ENCODE measurements around the gene RGS1.

The RGS1 gene

GRCh38 chr1:192554904-192555303 is 20.7 kb upstream of the RGS1 start:
- DNase-seq = no peak

DNA sequence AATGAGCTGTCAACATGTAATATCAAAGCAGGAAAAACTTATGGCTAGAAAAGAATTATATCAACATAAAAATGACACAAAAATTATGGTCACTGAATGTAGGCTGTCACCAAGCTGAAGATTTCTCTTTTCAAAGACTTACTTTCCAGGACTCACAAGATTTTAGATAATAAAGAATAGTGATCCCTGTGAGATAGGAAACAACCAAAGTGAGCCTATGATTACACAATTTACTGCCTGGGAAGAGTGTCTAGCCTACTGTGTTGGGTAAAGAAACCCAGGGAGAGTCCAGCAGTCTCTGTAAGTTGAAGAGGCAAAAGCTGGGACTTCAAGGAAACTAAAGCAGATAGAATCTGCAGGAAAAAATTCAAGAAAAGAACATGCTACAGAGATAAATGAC is 20.2 kb upstream of the RGS1 start:
- DNase-seq = no peak

GRCh38 chr1:192557841-192558595 is 17.6 kb upstream of the RGS1 start:
- no peak for DNase-seq

- no peak for DNase-seq
Observed at GRCh38 chr1:192559115-192560006, 16.2 kb upstream of the RGS1 start.

- no peak for DNase-seq
Observed at GRCh38 chr1:192561301-192561700, 14.3 kb upstream of the RGS1 start.

GRCh38 chr1:192563129-192563528 is 12.4 kb upstream of the RGS1 start:
- DNase-seq = no peak

DNA sequence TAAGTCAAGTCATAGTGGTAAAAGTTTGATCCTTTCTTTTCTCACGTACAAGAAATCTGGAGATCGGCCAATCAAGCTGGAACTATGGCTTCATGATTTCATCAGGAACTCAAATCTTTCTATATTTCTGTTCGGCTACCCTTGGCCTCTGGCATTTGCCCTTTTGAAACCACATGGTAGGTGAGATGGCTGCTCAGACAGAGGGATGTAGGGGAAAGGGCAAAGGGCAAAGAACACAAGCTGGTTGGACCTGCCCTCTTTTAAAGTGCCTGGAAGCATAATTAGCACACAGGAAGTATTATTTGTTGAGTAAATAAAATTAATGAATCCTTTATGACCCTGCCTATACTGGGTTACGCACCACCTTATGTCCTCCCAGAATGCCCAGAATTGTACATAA is 11.5 kb upstream of the RGS1 start:
- no peak for DNase-seq

- no peak for DNase-seq
Observed at GRCh38 chr1:192565946-192566345, 9.6 kb upstream of the RGS1 start.

- no peak for DNase-seq
Observed at GRCh38 chr1:192566657-192567056, 8.9 kb upstream of the RGS1 start.

DNA sequence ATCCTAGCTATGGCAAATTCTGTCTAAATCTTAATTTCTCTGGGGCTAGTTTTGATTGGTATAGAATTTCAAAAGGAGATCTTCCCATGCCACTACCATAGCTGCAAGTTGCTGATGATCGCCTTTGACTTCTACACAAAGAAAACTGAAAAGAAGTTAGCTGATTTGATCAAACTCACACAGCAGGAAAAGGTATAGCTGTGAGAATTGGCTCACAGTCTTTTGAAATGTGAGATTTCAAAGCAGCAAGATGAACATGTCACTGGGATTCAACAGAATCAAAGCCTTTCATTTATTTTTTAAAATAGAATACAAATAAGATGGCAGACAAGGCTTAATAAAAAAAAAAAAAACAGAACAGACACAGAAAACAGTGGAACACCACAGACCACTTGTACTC is 7.5 kb upstream of the RGS1 start:
- no peak for DNase-seq

DNA sequence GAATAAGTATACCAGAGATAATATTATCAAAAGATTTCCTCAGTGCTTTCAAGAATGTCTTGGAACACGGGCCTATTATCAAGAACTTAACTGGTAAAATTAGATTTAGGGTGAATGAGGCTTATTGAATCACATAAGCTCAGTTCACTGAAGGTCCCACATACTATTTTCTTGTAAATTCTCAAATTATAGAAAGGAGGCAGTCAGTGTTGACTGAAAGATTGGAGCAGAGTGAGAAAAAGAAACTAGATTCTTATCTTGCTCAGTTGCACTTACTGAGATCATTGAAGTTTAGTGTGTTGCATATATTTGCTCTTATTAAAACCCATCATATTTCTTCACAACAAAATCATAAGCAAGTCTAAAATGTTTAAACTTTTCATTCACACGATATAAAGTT is 3.9 kb upstream of the RGS1 start:
- no peak for DNase-seq

DNA sequence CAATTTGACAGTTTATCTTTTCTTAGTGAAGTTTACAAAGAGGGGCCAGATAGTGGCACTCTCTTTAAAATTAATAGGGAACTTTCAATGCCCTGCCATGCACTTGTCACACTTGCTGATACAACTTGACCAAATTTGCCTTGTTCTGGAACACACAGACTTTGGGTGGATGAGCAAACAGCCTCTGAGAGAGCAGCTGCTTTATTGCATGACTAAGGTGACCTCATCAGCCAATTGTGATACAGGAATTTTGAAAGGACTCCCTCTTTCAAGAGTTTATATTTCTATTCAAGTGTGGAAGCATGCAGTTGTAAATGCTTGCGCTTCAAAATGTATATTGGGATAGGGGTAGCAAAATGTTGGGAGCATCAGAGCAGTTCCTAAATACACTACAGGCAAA is 2.1 kb upstream of the RGS1 start:
- no peak for DNase-seq

- DNase-seq = no peak
Observed at GRCh38 chr1:192574073-192574472, 1.5 kb upstream of the RGS1 start.

DNA sequence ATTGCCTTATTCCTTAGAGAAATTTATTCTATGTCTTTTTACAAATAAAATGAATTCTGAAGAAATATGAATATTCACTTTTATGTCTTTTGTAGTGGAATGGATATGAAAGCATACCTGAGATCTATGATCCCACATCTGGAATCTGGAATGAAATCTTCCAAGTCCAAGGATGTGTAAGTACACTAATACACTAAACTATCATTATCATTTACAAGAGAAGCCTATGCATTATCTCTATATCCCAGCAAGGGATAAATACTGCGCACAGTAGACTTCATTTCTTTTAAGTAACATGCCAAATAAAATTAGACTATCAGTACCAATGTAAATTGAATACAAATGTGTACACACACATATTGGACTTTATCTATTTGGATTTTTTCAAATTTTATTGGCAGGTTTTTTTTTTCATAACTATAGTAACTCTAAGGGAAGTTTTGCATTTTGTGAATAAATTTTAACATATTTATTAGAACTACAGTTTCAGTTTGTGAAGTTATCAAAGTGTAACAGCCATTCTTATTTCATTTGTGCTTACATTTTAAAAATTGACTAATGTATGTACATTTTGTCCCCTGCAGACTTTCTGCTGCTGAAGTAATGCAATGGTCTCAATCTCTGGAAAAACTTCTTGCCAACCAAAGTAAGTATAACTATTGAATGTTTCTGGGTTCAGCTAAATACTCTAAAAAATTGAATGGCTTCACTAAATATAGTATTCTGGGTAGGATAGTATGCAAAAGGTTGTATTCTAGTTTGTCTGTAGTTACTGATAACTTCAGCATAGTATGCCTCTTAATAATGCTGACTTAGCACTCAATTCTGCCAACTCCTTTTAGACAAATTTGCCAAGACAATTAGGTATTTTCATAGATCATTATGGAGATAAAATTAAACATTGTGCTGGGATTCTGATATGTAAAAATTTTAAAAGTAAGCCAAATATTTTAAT is 894 bp downstream of the RGS1 start:
- DNase-seq = no peak

DNA sequence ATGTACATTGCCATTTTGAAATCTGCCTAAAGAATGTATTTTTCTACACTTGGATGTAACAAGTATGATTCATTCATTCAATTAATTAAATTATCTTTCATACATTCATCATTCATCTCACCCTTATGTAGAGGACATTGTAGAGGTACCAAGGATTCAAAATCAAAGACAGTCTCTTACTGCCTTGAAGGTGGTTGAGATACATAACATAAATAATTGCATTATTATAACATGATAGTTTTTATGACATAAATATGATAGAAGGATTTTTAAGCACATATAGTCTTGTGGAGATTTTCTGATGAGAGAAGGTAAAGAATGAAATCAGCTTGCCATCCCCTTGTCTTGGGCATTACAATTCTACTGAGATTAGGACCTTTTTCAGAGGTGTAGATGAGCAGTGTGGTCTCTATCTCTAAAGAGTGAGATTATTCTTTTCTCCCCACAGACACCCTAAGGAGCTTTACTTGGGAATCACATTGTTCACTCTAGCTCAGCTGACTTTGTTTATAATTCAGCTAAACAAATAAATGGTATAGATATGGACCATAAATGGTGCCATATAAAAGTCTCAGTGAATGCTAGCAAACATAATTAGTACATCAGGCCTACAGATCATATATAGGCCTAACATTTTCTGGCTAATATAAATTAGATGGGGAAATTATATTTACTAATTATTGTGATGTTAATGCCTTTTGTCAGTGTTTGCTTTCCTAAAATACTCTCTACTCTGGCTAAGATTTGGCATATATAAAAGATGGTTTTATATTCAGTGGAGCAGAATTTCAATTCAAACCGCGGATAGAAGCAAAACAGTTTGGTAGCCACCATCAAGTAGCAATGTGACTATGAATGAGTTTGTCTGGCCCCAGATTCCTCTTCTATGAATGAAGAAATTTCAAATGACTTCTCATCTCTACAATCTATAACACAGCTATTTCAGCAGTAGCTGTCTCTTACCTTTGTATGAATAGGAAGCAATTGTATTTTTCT is 1.9 kb downstream of the RGS1 start:
- no peak for DNase-seq

DNA sequence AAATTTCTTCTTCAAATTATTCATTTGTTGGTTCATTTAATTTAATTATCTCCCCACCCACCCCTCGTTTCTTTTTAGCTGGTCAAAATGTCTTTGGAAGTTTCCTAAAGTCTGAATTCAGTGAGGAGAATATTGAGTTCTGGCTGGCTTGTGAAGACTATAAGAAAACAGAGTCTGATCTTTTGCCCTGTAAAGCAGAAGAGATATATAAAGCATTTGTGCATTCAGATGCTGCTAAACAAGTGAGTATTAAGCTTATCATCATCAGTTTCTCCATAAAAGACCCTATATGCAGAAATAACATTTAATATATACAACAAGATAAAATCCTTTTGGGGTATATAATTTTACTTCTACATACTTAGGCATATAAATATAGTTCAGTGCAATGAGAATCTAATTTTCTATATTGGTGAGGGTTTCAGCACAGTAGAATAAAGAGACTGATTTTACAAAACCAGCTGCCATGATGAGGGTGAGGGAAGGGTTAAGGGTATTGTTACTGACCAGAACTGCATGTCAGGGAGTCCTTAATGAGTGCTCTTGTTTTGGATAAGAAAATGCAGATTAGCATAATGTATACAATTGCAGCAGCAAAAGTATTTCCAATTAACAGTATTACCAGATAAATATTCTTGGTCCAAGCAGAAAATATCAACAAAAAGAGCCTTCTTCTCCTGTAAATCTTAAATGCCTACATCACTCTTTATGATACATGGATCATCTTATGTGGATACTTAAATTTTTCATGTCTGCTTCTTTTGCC is 2.8 kb downstream of the RGS1 start:
- DNase-seq = no peak

GRCh38 chr1:192579010-192579738 is 3.6 kb downstream of the RGS1 start:
- DNase-seq = peak in 1 of 2 donors; percentile 34

GRCh38 chr1:192580351-192580962 is 4.9 kb downstream of the RGS1 start:
- DNase-seq = peak in 1 of 2 donors; percentile 58

DNA sequence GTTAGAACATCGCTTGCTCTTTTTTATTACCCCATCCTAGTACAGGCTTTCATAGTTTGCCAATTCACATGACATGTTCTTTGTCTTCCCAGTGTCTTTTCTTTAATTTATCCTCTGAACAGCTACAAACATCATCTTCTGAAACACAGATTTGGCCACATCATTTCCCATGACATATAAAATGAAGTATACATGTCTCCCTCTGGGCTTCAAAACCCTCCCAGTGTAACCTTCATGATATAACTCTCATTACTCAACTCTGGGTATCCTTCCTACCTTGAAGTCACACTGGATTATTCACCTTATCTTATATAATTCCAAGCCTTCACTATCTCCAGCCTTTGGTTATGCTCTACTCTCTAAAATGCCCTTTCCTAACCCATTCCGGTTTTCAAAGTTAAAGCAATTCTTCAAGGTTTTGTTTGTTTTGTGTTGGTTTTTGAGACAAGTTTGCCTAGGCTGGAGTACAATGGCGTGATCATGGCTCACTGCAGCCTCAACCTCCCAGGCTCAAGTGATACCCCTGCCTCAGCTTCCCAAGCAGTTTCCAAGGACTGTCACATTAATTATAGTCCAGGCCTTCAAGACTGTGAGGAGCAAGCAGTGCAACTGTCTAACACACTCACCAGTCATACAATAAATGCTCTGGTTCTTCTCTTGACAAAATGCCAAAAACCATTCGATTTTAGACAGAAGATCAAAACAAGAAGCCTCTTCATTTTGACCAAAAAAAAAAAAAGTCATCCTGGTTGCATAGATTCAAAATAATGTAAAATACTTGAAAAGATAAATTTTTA is 5.8 kb downstream of the RGS1 start:
- DNase-seq = no peak
